Measurements from ENCODE around the gene C15orf39. TPM values are rescaled to one million over a fixed set of nuclear protein-coding genes. Genes with fewer than 3 reads are reported as not detected.

The C15orf39 gene
- total RNA-seq, 1 experiment from 2014 or later = 45.6 TPM

DNA sequence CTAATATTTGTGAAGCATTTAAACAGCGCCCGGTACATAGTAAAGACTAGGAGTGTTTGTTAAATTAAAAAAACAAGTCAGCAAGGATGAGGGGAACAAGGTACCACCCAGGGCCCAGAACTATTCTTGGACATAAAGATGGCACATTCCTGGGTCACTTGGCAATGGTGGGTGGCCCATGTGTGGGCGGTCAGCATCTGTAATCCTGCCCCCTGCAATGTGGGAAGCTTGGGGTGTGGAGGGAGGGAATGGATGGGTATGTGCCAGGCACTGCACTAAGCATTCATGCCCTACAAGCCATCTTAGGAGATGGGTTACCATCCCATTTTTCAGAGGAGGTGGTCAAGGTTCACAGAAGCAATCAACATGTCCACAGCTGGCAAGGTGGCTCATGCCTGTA, 7.3 kb upstream of the C15orf39 start:
- H2BK120ac ChIP-seq (ENCODE audit: low read depth, low read length, poor library complexity, severe bottlenecking) = no peak overlapping the region
- H3K9me3 Mint-ChIP-seq = peaks cover 22% of the 10 kb centered on the region in 2 experiments
- no peak overlapping the region for H2BK12ac ChIP-seq (ENCODE audit: insufficient read length, low read depth, low read length)
- no peak overlapping the region for H3K23ac ChIP-seq (ENCODE audit: insufficient read length, low read depth, low read length)
- H3K27ac Mint-ChIP-seq = no peak overlapping the region
- no peaks in the 10 kb centered on the region for H3K79me1 ChIP-seq (ENCODE audit: insufficient read depth, low read depth, low read length, poor library complexity, severe bottlenecking)
- peaks cover 4 to 20% (median 10%) of the 10 kb centered on the region in 3 experiments for H3K36me3 Mint-ChIP-seq (ENCODE audit: insufficient read depth in 1 of 3, low read depth in 3 of 3)
- H3K23me2 ChIP-seq (ENCODE audit: insufficient read length, low read depth, low read length, poor library complexity, severe bottlenecking) = no peaks in the 10 kb centered on the region
- no peak for DNase-seq
- peaks cover 21 to 40% of the 10 kb centered on the region in 2 experiments for H3K4me1 Mint-ChIP-seq
- no peak overlapping the region for H2BK20ac ChIP-seq (ENCODE audit: low read depth, low read length, poor library complexity, severe bottlenecking)
- TF ChIP-seq, protein P1, sequence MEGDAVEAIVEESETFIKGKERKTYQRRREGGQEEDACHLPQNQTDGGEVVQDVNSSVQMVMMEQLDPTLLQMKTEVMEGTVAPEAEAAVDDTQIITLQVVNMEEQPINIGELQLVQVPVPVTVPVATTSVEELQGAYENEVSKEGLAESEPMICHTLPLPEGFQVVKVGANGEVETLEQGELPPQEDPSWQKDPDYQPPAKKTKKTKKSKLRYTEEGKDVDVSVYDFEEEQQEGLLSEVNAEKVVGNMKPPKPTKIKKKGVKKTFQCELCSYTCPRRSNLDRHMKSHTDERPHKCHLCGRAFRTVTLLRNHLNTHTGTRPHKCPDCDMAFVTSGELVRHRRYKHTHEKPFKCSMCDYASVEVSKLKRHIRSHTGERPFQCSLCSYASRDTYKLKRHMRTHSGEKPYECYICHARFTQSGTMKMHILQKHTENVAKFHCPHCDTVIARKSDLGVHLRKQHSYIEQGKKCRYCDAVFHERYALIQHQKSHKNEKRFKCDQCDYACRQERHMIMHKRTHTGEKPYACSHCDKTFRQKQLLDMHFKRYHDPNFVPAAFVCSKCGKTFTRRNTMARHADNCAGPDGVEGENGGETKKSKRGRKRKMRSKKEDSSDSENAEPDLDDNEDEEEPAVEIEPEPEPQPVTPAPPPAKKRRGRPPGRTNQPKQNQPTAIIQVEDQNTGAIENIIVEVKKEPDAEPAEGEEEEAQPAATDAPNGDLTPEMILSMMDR (conservative IDR thresholded peaks at IDR 0.05) = no peak
- no peaks in the 10 kb centered on the region for H3K27me3 ChIP-seq (ENCODE audit: insufficient read depth, low read length)
- no peak overlapping the region for H4K91ac ChIP-seq (ENCODE audit: insufficient read length, low read depth, low read length)
- WGBS (ENCODE audit: extremely low coverage, insufficient read length, low lambda C conversion rate) = no CpG with 5 or more reads among the region's 3 CpGs
- no peak overlapping the region for H2AFZ ChIP-seq (ENCODE audit: low read length)
- no peak overlapping the region for H3K56ac ChIP-seq (ENCODE audit: insufficient read length, low read depth, low read length)
- peaks cover 10% of the 10 kb centered on the region for H3K27me3 Mint-ChIP-seq (ENCODE audit: low read depth)
- H3K9ac ChIP-seq (ENCODE audit: extremely low read depth, insufficient read length, low read length) = no peak overlapping the region
- H3K4me2 ChIP-seq (ENCODE audit: insufficient read depth, insufficient read length, low read length) = no peak overlapping the region
- H2BK5ac ChIP-seq (ENCODE audit: insufficient read length, low read length) = no peak overlapping the region
- no peak overlapping the region for H2AK5ac ChIP-seq (ENCODE audit: insufficient read length, low read length)
- H3T11ph ChIP-seq (ENCODE audit: low read length) = no peak overlapping the region
- no peak overlapping the region for H3K18ac ChIP-seq (ENCODE audit: insufficient read length, low read depth, low read length)
- H2BK15ac ChIP-seq (ENCODE audit: low read depth, low read length) = no peak overlapping the region
- no peak overlapping the region for H4K8ac ChIP-seq (replicated peaks; ENCODE audit: insufficient read length, low read depth, low read length)
- H3K4me3 Mint-ChIP-seq = no peak overlapping the region; a peak in 1 of 5 replicates
- H4K5ac ChIP-seq (ENCODE audit: insufficient read length, low read depth, low read length) = no peak overlapping the region
- H3K9me3 ChIP-seq (ENCODE audit: control insufficient read depth, low read depth, low read length) = peaks cover 5% of the 10 kb centered on the region
- no peak overlapping the region for H3K4ac ChIP-seq (ENCODE audit: low read depth, low read length)
- H3K4me1 ChIP-seq (ENCODE audit: insufficient read depth, low read length) = peaks cover 6% of the 10 kb centered on the region
- no peaks in the 10 kb centered on the region for H3K79me2 ChIP-seq (ENCODE audit: insufficient read depth, low read length)
- peaks cover 2% of the 10 kb centered on the region for H4K20me1 ChIP-seq (ENCODE audit: control insufficient read depth, insufficient read depth, insufficient read length)
- H3K27ac ChIP-seq (ENCODE audit: insufficient read length, low read depth, low read length) = no peak overlapping the region
- no peak overlapping the region for H3K14ac ChIP-seq (ENCODE audit: insufficient read depth, low read length)
